ENCODE data around the gene NFIA. TPM values are rescaled to one million over a fixed set of nuclear protein-coding genes. Genes with fewer than 3 reads are reported as not detected.
A peak's percentile ranks its signal among the peaks of the same experiment; 100 is the strongest.

The NFIA gene
- total and polyA plus RNA-seq, 2 of the 13 experiments (the other 11 are each of a cell fraction or from before 2014, with no cell fraction given), result 14.7 to 28.5 TPM

GRCh38 chr1:61337981-61338848, 255.9 kb downstream of the NFIA start (continued):
- TF ChIP-seq, protein P1, sequence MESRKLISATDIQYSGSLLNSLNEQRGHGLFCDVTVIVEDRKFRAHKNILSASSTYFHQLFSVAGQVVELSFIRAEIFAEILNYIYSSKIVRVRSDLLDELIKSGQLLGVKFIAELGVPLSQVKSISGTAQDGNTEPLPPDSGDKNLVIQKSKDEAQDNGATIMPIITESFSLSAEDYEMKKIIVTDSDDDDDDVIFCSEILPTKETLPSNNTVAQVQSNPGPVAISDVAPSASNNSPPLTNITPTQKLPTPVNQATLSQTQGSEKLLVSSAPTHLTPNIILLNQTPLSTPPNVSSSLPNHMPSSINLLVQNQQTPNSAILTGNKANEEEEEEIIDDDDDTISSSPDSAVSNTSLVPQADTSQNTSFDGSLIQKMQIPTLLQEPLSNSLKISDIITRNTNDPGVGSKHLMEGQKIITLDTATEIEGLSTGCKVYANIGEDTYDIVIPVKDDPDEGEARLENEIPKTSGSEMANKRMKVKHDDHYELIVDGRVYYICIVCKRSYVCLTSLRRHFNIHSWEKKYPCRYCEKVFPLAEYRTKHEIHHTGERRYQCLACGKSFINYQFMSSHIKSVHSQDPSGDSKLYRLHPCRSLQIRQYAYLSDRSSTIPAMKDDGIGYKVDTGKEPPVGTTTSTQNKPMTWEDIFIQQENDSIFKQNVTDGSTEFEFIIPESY (CRISPR knock-in tag; IDR thresholded peaks at IDR 0.05), result no peak
- no peak for TF ChIP-seq PRDM15 (CRISPR knock-in tag; IDR thresholded peaks at IDR 0.05)
- TF ChIP-seq, protein P2, sequence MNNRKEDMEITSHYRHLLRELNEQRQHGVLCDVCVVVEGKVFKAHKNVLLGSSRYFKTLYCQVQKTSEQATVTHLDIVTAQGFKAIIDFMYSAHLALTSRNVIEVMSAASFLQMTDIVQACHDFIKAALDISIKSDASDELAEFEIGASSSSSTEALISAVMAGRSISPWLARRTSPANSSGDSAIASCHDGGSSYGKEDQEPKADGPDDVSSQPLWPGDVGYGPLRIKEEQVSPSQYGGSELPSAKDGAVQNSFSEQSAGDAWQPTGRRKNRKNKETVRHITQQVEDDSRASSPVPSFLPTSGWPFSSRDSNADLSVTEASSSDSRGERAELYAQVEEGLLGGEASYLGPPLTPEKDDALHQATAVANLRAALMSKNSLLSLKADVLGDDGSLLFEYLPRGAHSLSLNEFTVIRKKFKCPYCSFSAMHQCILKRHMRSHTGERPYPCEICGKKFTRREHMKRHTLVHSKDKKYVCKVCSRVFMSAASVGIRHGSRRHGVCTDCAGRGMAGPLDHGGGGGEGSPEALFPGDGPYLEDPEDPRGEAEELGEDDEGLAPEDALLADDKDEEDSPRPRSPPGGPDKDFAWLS (CRISPR knock-in tag; IDR thresholded peaks at IDR 0.05; ENCODE audit: borderline replicate concordance), result no peak
- peak; percentile 57; the same call in 1 of the 2 replicates for TF ChIP-seq IKZF5 (CRISPR knock-in tag; IDR thresholded peaks at IDR 0.05)
- no peak for TF ChIP-seq MTA1 (CRISPR knock-in tag; IDR thresholded peaks at IDR 0.05; ENCODE audit: borderline replicate concordance)
- TF ChIP-seq MAF1 (CRISPR knock-in tag; IDR thresholded peaks at IDR 0.05; ENCODE audit: borderline replicate concordance), result no peak
- TF ChIP-seq SRY (CRISPR knock-in tag; IDR thresholded peaks at IDR 0.05), result no peak
- no peak for TF ChIP-seq ZNF589 (CRISPR knock-in tag; conservative IDR thresholded peaks at IDR 0.05)
- no peak for TF ChIP-seq ELF4 (CRISPR knock-in tag; IDR thresholded peaks at IDR 0.05; ENCODE audit: borderline replicate concordance)
- no peak for TF ChIP-seq ZNF335 (CRISPR knock-in tag; IDR thresholded peaks at IDR 0.05)
- TF ChIP-seq FOXP4 (CRISPR knock-in tag; IDR thresholded peaks at IDR 0.05), result peak; percentile 67
- TF ChIP-seq ARID5B (CRISPR knock-in tag; IDR thresholded peaks at IDR 0.05), result peak; percentile 91
